ENCODE results near the gene PYCR2.

DNA sequence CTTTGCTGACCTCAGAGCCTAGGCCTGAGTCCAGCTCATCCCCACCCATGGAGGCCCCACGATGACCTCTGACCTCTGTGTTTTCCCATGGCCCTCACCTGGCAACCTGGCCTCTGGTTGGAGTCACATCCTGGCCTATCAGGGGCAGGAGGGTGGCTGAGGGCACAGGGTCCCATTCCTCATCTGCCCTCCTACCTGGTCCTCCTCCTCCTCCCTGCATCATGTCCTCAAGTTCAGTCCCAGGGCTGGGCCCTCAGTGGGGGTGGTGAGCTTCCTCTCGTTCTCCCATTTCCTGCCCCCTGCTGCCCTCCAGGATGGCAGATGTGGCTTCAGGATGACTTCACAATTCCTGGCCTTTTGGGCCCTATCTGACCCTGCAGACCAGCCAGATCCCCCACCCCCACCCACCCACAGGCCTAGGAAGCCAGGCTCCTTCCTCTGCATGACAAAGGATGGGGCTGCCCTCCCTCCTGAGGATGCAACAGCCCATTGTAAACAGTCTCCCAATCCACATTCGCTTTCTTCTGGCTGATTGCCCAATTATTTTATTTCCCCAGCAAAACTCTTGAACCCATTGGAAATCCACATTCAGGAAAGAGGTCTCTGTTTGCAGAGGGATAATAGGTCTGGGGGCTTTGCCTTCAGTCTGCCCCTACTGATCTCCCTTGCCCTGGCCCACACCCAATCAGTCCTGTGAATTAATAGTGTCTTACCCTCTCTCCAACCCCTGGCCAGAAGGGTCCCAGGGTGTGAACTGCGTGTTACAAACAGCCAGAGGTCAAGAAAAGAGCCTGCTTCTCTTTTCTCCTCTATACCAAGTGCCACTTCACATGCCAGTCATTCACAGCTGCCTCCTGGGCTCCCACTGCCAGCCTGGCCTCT, 24.8 kb downstream of the PYCR2 start:
- no peak for TF ChIP-seq CTCF (conservative IDR thresholded peaks at IDR 0.05; ENCODE audit: low read depth, low read length)
- TF ChIP-seq EZH2phosphoT487 (IDR thresholded peaks at IDR 0.05; ENCODE audit: borderline replicate concordance, low read length): no peak

Measured in PC-3 (cell line).